GM11168 (cell line): ENCODE results near the gene E2F2.

ENCODE experiments used
- in situ Hi-C: fragments of 300-500 bp; cut with MboI; formaldehyde crosslinking; loops from one replicate; pipeline ENCODE4 v1.12.0; 2022; ENCODE audit warnings: low sequenced_read_pairs; ENCODE audit not compliant: unreplicated experiment

The E2F2 gene

GRCh38 chr1:23563755-23564374 lies 32.8 kb upstream of the E2F2 start:
- in situ Hi-C loops = loop anchor here (5.0 kb wide), 1 partner anchor 48 kb away; no protein-coding TSS in a partner anchor

GRCh38 chr1:23563003-23563402 lies 32.0 kb upstream of the E2F2 start:
- in situ Hi-C loops = loop anchor here (5.0 kb wide), 1 partner anchor 49 kb away; no protein-coding TSS in a partner anchor

GRCh38 chr1:23562137-23562876 lies 31.3 kb upstream of the E2F2 start:
- in situ Hi-C loops = loop anchor here (5.0 kb wide), 1 partner anchor 50 kb away; no protein-coding TSS in a partner anchor

- in situ Hi-C loops = loop anchor here (5.0 kb wide), 1 partner anchor 51 kb away; no protein-coding TSS in a partner anchor
Measured at GRCh38 chr1:23561813-23562100, 30.7 kb upstream of the E2F2 start.

GRCh38 chr1:23561076-23561812 lies 30.2 kb upstream of the E2F2 start:
- in situ Hi-C loops = loop anchor here (5.0 kb wide), 1 partner anchor 51 kb away; no protein-coding TSS in a partner anchor

GRCh38 chr1:23559985-23560741 lies 29.1 kb upstream of the E2F2 start:
- in situ Hi-C loops = loop anchor here (5.0 kb wide), 1 partner anchor 52 kb away; no protein-coding TSS in a partner anchor

GRCh38 chr1:23559136-23559984 lies 28.3 kb upstream of the E2F2 start, which contains the start of gene ID3:
Gene ID3, minus strand, starts transcription at chr1:23559501. Its CDS starts 75 bp downstream, at chr1:23559426.
- in situ Hi-C loops = no loop called here

- in situ Hi-C loops = no loop called here
Measured at GRCh38 chr1:23558872-23559135, 27.8 kb upstream of the E2F2 start.

GRCh38 chr1:23558140-23558871 lies 27.3 kb upstream of the E2F2 start:
- in situ Hi-C loops = no loop called here

- in situ Hi-C loops = no loop called here
Measured at GRCh38 chr1:23557471-23558124, 26.6 kb upstream of the E2F2 start.

GRCh38 chr1:23556635-23557470 lies 25.8 kb upstream of the E2F2 start:
- in situ Hi-C loops = no loop called here

- in situ Hi-C loops = no loop called here
Measured at GRCh38 chr1:23555986-23556634, 25.1 kb upstream of the E2F2 start.

- in situ Hi-C loops = no loop called here
Measured at GRCh38 chr1:23555270-23555985, 24.4 kb upstream of the E2F2 start.

GRCh38 chr1:23554481-23555269 lies 23.6 kb upstream of the E2F2 start:
- in situ Hi-C loops = no loop called here

- in situ Hi-C loops = no loop called here
Measured at GRCh38 chr1:23554127-23554480, 23.1 kb upstream of the E2F2 start.
